Upper lobe of right lung (tissue), 1 donor: ENCODE data around the gene TARBP1. TPM values are rescaled to one million over a fixed set of nuclear protein-coding genes. Genes with fewer than 3 reads are reported as not detected.

Source experiments
- ATAC-seq: fragments of 200-7000 bp; cut with Tn5 transposase; one replicate; pipeline ENCODE4 v1.9.1; 2020; ENCODE audit warnings: mild to moderate bottlenecking, moderate library complexity
- DNase-seq: peaks from one replicate; pipeline ENCODE4 v3.0.0-alpha.2; 2020
- H3K27ac ChIP-seq: fragments of 200-600 bp; one replicate; pipeline ENCODE4 v1.8.0; 2022
- H3K27me3 ChIP-seq: fragments of 200-600 bp; one replicate; pipeline ENCODE4 v1.8.0; 2022; ENCODE audit warnings: mild to moderate bottlenecking
- H3K36me3 ChIP-seq: fragments of 200-600 bp; one replicate; pipeline ENCODE4 v1.8.0; 2022
- H3K4me1 ChIP-seq: fragments of 200-600 bp; one replicate; pipeline ENCODE4 v1.8.0; 2022
- H3K4me3 ChIP-seq: fragments of 200-600 bp; one replicate; pipeline ENCODE4 v1.8.0; 2022; ENCODE audit warnings: mild to moderate bottlenecking
- H3K9me3 ChIP-seq: fragments of 200-600 bp; one replicate; pipeline ENCODE4 v1.8.0; 2022
- intact Hi-C: fragments of 100-400 bp; cut with DNase I; formaldehyde crosslinking; loops from one replicate; pipeline ENCODE4 v1.11.0; 2022
- total RNA-seq: library from RNA; stranded (reverse); fragmentation: NEBNext Ultra II Directional; extraction: Animal tissue kit (Norgen Biotek cat#: 25700); gene quantifications from one replicate; pipeline ENCODE4 v1.2.1, GENCODE V29; 2021
- TF ChIP-seq, protein P1 (sequence below): fragments of 200-600 bp; IDR thresholded peaks from one replicate; pipeline ENCODE4 v1.8.0; 2022; ENCODE audit warnings: antibody characterized with exemption
- donor health status: DM: no; HTN: yes; CAD: no; lungs with severe emphysema.

The TARBP1 gene
- total RNA-seq, 1 donor from 2014 or later = 18.3 TPM

GRCh38 chr1:234348964-234349363 is 130.0 kb downstream of the TARBP1 start:
- Histone ChIP-seq H3K27ac (no peak overlapping the region), H3K4me1 (no peaks in the 10 kb centered on the region), H3K4me3 (no peak overlapping the region), H3K27me3 (no peaks in the 10 kb centered on the region), H3K36me3 (no peaks in the 10 kb centered on the region), H3K9me3 (no peaks in the 10 kb centered on the region)
- TF ChIP-seq, protein P1, sequence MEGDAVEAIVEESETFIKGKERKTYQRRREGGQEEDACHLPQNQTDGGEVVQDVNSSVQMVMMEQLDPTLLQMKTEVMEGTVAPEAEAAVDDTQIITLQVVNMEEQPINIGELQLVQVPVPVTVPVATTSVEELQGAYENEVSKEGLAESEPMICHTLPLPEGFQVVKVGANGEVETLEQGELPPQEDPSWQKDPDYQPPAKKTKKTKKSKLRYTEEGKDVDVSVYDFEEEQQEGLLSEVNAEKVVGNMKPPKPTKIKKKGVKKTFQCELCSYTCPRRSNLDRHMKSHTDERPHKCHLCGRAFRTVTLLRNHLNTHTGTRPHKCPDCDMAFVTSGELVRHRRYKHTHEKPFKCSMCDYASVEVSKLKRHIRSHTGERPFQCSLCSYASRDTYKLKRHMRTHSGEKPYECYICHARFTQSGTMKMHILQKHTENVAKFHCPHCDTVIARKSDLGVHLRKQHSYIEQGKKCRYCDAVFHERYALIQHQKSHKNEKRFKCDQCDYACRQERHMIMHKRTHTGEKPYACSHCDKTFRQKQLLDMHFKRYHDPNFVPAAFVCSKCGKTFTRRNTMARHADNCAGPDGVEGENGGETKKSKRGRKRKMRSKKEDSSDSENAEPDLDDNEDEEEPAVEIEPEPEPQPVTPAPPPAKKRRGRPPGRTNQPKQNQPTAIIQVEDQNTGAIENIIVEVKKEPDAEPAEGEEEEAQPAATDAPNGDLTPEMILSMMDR = no peak
- intact Hi-C loops = no loop called here
- no peak for ATAC-seq
- no peak for DNase-seq

- Histone ChIP-seq H3K27me3 (no peaks in the 10 kb centered on the region), H3K4me3 (no peak overlapping the region), H3K27ac (no peak overlapping the region), H3K36me3 (no peaks in the 10 kb centered on the region), H3K9me3 (no peaks in the 10 kb centered on the region), H3K4me1 (no peaks in the 10 kb centered on the region)
- TF ChIP-seq, protein P1 = no peak
- DNase-seq (no peak), ATAC-seq (no peak)
- intact Hi-C loops = no loop called here
Observed at GRCh38 chr1:234345237-234345636, 133.7 kb downstream of the TARBP1 start.

GRCh38 chr1:234342774-234343173 is 136.2 kb downstream of the TARBP1 start:
- Histone ChIP-seq H3K4me3 (no peak overlapping the region), H3K27ac (no peak overlapping the region), H3K36me3 (no peaks in the 10 kb centered on the region), H3K9me3 (no peaks in the 10 kb centered on the region), H3K27me3 (no peaks in the 10 kb centered on the region), H3K4me1 (no peaks in the 10 kb centered on the region)
- TF ChIP-seq, protein P1 = no peak
- ATAC-seq (no peak), DNase-seq (no peak)
- intact Hi-C loops = no loop called here

Other genes starting within 250 kb of the TARBP1 start
- gene COA6, start 105.7 kb downstream of the TARBP1 start, total RNA-seq = 25.0 TPM
- gene IRF2BP2, start 131.0 kb upstream of the TARBP1 start, total RNA-seq = 161 TPM